Brain microvascular endothelial cell (primary cell): ENCODE data around the gene GRID1.

ENCODE experiments used
- DNase-seq: peaks from one replicate; pipeline ENCODE4 v3.0.0-alpha.2; 2020
- H3K27ac ChIP-seq: fragments of 250-450 bp; sonication (Bioruptor Pico); 2 replicates; pipeline ENCODE4 v1.5.1; 2020; ENCODE audit warnings: mild to moderate bottlenecking, moderate library complexity
- H3K27me3 ChIP-seq: fragments of 250-450 bp; sonication (Bioruptor Pico); replicated peaks from 2 replicates; pipeline ENCODE4 v1.5.1; 2020; ENCODE audit warnings: mild to moderate bottlenecking
- H3K36me3 ChIP-seq: fragments of 250-450 bp; sonication (Bioruptor Pico); replicated peaks from 2 replicates; pipeline ENCODE4 v1.5.1; 2020; ENCODE audit warnings: mild to moderate bottlenecking
- H3K4me3 ChIP-seq: 2 replicates; pipeline ENCODE4 v1.5.1; 2011; ENCODE audit warnings: low read depth, mild to moderate bottlenecking, control low read depth, low read length, moderate library complexity
- in situ Hi-C: cut with HindIII; loops from 2 replicates; pipeline ENCODE4 v1.10.0; 2017; ENCODE audit warnings: low sequenced_read_pairs, low pct_ligation_motif_present
- TF ChIP-seq, protein P1 (sequence below): IDR thresholded peaks from 2 replicates; pipeline ENCODE4 v1.5.1; 2011; ENCODE audit warnings: low read depth, mild to moderate bottlenecking, moderate library complexity, low read length, control low read depth, inconsistent platforms; ENCODE audit errors: missing control alignments

The GRID1 gene

DNA sequence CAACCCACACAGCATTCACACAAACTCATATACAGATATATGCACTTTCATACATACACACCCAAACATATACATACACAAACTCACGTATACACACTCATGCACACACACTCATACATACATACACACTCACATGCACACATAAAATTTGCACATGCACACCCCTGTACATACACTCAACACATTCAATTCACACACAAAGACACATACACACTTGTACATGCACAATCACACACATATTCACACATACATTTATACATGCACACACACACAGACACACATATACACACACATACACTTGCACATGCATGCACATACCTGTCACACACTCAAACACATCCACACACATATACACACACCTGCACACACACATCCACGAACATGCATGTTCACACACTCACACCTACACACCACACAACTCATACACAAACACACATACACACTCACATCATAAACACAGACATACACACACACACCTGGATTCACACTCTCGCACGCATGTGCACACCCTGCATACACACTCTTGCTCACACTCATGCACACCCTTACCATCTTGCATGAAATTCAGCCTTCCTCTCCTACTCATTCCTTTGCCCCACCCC, 451.2 kb downstream of the GRID1 start:
- TF ChIP-seq, protein P1, sequence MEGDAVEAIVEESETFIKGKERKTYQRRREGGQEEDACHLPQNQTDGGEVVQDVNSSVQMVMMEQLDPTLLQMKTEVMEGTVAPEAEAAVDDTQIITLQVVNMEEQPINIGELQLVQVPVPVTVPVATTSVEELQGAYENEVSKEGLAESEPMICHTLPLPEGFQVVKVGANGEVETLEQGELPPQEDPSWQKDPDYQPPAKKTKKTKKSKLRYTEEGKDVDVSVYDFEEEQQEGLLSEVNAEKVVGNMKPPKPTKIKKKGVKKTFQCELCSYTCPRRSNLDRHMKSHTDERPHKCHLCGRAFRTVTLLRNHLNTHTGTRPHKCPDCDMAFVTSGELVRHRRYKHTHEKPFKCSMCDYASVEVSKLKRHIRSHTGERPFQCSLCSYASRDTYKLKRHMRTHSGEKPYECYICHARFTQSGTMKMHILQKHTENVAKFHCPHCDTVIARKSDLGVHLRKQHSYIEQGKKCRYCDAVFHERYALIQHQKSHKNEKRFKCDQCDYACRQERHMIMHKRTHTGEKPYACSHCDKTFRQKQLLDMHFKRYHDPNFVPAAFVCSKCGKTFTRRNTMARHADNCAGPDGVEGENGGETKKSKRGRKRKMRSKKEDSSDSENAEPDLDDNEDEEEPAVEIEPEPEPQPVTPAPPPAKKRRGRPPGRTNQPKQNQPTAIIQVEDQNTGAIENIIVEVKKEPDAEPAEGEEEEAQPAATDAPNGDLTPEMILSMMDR, result no peak
- no peak overlapping the region for H3K27ac ChIP-seq
- DNase-seq, result no peak
- H3K27me3 ChIP-seq, result no peaks in the 10 kb centered on the region
- in situ Hi-C loops, result no loop called here
- no peaks in the 10 kb centered on the region for H3K36me3 ChIP-seq
- no peak overlapping the region for H3K4me3 ChIP-seq

DNA sequence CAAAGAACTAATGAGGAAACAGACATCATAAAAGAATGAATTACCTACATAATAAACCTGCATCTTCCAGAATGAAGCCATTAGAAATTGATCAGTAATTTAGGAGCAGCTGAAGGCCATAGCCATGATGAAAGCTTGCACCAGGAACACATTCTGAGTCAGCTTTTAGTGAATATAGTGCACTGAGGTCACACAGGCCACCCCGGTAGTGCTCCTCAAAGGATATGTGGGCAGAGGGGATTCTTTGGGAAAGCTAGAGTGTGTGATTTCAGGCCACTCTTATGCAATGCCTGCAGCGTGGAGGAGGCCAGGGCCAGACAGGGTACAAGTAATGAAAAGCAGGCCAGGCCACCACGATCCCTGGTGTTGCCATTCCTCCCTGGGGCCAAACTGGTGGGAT, 451.9 kb downstream of the GRID1 start:
- in situ Hi-C loops, result no loop called here
- TF ChIP-seq, protein P1, result no peak
- Histone ChIP-seq H3K27me3 (no peaks in the 10 kb centered on the region), H3K36me3 (no peaks in the 10 kb centered on the region), H3K27ac (no peak overlapping the region), H3K4me3 (no peak overlapping the region)
- no peak for DNase-seq

DNA sequence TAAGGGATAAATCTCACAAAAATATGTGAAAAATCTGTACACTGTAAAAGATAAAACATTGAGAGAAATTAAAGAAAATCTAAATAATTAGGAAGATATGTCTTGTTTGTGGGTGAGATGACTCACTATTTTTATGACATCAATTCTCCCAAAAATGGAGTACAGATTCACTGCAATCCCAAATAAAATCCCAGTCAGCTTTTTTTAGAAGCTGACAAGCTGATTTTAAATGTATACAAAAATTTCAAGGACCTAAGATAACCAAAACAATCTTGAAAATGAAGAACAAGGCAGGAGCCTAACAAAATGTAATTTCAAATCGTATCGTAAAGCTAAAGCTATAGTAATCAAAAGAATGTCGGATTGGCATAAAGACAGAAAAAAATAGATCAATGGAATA, 458.1 kb downstream of the GRID1 start:
- TF ChIP-seq, protein P1, result no peak
- no peak overlapping the region for H3K27ac ChIP-seq
- no peak overlapping the region for H3K4me3 ChIP-seq
- in situ Hi-C loops, result no loop called here
- DNase-seq, result no peak
- H3K36me3 ChIP-seq, result no peaks in the 10 kb centered on the region
- no peaks in the 10 kb centered on the region for H3K27me3 ChIP-seq

DNA sequence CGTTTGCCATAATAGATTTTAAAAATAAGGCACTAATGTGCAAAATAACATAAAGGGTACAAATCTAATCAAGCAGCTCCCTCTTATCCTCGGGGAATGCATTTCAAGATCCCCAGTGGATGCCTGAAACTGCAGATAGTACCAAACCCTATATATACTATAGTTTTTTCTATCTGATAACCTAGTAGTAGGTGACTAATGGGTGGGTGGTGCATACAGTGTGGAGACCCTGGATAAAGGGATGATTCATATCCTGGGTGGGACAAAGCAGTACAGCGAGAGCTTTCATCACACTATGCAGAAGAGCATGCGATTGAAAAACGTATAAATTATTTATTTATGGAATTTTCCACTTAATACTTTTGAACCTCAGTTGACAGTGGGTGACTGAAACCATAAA, 464.5 kb downstream of the GRID1 start:
- peak; percentile 48 for DNase-seq
- H3K27me3 ChIP-seq, result no peaks in the 10 kb centered on the region
- H3K4me3 ChIP-seq, result no peak overlapping the region
- no peak overlapping the region for H3K27ac ChIP-seq
- no peaks in the 10 kb centered on the region for H3K36me3 ChIP-seq
- TF ChIP-seq, protein P1, result no peak
- in situ Hi-C loops, result no loop called here

DNA sequence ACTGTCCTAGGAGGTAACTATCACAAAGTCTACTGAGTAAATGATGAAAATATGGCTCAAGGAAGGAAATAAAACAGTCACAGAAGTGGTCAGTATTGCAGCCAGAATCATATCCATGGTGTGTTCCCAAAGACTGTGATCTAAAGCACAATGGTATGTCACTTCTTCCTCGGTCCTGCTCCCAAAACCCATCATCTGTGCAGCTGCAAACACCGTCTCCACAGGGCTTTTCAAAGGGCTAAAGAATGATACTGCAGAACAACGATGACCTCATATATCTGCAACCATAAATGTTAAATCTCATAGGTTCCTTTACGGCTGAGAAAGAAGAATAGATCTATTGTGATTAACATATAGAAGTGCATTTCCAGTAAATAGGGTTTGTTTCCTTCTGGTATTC, 465.0 kb downstream of the GRID1 start:
- TF ChIP-seq, protein P1, result no peak
- H3K4me3 ChIP-seq, result no peak overlapping the region
- H3K27ac ChIP-seq, result no peak overlapping the region
- no peaks in the 10 kb centered on the region for H3K36me3 ChIP-seq
- no peaks in the 10 kb centered on the region for H3K27me3 ChIP-seq
- no peak for DNase-seq
- in situ Hi-C loops, result no loop called here

DNA sequence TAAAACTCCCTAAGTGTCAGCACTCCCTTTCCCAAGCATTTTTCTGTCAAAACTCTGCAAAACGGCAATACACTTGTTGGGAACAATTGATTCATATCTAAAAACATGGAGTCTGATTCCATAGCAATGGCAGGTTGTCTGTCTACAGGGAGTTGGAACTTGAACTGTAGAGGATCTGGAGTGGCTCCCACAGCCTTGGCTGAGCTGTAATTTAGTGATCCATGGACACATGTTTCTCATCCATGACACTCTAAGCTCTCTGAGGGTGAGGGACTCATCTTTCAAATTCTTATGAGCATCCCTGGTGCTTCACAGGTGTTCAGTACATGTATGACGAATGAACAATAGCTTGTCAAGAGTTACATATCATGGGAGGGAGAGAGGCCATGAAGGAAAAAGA, 466.1 kb downstream of the GRID1 start:
- Histone ChIP-seq H3K36me3 (no peaks in the 10 kb centered on the region), H3K27ac (no peak overlapping the region), H3K4me3 (no peak overlapping the region), H3K27me3 (no peaks in the 10 kb centered on the region)
- in situ Hi-C loops, result no loop called here
- no peak for DNase-seq
- TF ChIP-seq, protein P1, result no peak
